HG03460 (cell line): ENCODE measurements around the gene POLR1D.

ENCODE experiments used
- ATAC-seq: cut with Tn5 transposase; IDR thresholded peaks from one replicate; pipeline ENCODE4 v1.9.1; 2021; ENCODE audit not compliant: unreplicated experiment

POLR1D gene

DNA sequence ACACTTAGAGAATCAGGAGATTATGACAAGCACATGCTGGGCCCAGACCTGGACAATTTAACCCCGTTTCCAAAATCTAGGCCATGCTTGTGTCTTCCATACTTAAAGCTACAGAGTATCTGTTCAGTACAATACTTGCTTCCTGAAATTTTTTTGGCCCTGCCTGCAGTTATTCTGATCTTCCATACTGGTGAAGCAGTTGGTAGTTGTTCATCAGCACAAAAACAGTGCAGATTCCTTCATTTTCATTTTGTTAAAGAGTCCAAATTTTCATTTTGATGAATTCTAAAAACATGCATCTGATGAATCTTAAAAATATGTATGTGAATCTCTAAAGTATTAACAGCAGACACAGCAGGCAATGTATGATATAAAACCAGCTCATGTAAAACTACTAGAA, 49.2 kb downstream of the POLR1D start:
- no peak for ATAC-seq

DNA sequence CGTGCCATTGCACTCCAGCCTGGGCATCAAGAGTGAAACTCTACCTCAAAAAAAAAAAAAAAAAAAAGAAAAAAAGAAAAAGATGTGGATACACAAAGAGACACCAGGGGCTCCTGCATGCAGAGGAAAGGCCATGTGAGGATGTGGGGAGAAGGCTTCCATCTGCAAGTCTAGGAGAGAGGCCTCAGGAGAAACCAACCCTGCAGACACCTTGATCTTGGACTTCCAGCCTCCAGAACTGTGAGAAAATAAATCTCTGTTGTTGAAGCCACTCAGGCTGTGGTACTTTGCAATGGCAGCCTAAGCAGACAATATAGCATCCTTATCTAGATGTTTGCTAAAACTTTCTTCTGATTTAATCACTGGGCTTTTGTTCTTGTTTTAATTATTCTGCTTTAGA, 50.3 kb downstream of the POLR1D start:
- ATAC-seq, result no peak
